ENCODE measurements around the gene SMIM22.

SMIM22 gene

DNA sequence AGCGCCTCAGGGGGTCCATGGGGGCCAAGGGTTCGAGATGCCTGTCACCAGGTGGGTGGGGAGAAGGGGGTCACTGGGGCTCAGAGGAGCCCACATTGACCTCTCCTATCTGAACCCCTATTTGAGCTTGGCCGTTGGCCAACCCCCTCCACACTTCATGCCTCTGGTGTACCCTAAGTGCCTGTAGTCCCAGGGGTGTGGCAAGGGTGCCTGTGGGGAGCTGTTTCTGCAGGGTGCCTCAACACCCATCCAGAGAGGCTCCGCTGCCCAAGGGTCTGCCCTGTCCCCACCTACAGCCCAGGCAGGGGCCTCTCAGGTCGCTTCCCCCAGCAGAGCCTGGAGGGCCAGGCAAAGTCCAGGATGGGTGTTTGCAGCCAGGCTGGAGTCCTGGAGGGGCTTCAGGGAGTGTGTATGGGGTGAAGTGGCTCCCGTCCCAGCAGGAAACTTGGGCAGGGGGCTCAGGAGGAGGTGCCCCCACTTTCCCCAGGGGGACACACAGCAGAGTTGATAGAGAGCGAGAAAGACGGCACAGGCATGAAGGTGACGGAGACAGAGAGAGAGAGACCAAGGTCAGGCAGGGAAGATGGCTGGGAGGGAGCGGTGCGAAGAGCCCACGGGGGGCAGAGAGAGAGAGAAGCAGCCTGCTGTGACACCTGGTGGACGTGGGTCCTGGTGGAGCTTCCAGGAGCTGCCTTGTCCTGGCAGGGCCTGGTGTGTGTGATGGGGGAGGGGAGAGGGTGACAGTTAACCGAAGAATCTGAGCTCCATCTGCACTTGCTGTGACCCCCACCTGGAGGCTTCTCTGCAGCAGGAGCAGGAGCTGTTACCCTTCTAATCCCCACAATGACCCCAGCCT is 7.3 kb upstream of the SMIM22 start, which contains the start of gene SEPTIN12:
TSS of gene SEPTIN12 (minus strand) at position 719 of the 856 bp plus-strand sequence. CDS start at position 19, 700 bp downstream.
- H3K4me3 ChIP-seq (ENCODE audit: low read length) = no peak within 1 kb of the TSS
- H3K4me1 ChIP-seq (ENCODE audit: control insufficient read depth, low read depth, low read length) = no peaks in the 10 kb centered on the region
- H3K36me3 ChIP-seq (ENCODE audit: control insufficient read depth, low read depth, low read length) = no peaks in the 10 kb centered on the region
- H3K9ac ChIP-seq (ENCODE audit: low read length) = no peak within 1 kb of the TSS
- H3K9me3 ChIP-seq (ENCODE audit: control insufficient read depth, low read depth, low read length) = no peaks in the 10 kb centered on the region
- no peak within 1 kb of the TSS for H3K27ac ChIP-seq (ENCODE audit: low read length)
- no peaks in the 10 kb centered on the region for H3K27me3 ChIP-seq (ENCODE audit: control insufficient read depth, insufficient read depth, low read length)

DNA sequence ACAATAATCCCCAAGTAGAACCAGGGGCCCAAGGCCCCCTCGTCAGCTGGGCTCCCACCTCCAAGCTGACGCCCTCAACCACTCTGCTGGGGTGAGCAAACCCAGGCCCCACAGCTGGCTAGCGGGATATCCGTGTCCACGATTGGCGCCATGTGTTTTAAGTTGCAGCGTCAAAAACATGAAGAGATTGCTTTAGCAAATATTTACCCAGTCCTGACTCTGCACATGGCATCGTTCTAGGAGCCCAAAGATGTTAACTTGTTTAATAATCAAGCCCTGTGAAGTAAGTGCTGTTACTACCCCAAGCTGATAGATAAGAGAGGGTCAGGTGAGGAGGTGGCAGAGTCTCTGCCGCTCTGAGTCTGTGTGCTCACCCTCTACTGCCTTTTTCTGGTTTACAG is 6.7 kb upstream of the SMIM22 start:
- H3K27ac ChIP-seq (ENCODE audit: low read length) = no peak overlapping the region
- no peaks in the 10 kb centered on the region for H3K9me3 ChIP-seq (ENCODE audit: control insufficient read depth, low read depth, low read length)
- H3K9ac ChIP-seq (ENCODE audit: low read length) = no peak overlapping the region
- no peaks in the 10 kb centered on the region for H3K27me3 ChIP-seq (ENCODE audit: control insufficient read depth, insufficient read depth, low read length)
- H3K36me3 ChIP-seq (ENCODE audit: control insufficient read depth, low read depth, low read length) = no peaks in the 10 kb centered on the region
- H3K4me1 ChIP-seq (ENCODE audit: control insufficient read depth, low read depth, low read length) = no peaks in the 10 kb centered on the region
- no peak overlapping the region for H3K4me3 ChIP-seq (ENCODE audit: low read length)

DNA sequence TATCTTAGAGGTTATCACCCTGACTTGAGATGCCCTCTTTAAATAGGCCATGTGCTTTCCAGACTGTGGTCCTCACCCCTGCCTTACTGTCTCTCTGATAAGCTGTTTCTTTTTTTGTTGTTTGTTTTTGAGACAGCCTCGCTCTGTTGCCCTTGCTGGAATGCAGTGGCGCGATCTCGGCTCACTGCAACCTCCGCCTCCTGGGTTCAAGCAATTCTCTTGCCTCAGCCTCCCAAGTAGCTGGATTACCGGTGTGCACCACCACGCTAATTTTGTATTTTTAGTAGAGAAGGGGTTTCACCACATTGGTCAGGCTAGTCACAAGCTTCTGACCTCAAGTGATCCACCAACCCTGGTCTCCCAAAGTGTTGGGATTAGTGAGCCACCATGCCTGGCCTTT is 6.3 kb upstream of the SMIM22 start:
- no peak overlapping the region for H3K27ac ChIP-seq (ENCODE audit: low read length)
- no peaks in the 10 kb centered on the region for H3K36me3 ChIP-seq (ENCODE audit: control insufficient read depth, low read depth, low read length)

DNA sequence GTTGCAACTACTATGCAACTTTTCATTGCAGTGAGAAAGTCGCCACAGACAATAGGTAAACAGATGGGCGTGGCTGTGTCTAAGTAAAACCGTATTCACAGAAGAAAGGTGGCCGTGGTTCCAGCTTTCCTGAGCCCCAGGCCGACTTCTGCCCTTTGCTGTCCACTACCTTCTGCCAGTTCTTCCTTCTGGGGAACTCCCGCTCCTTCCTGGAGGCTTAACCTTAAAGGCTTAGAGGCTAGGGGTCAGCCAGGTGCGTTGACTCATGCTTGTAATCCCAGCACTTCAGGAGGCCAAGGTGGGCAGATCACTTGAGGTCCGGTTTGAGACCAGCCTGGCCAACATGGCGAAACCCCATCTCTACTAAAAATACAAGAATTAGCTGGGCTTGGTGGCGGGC is 4.9 kb upstream of the SMIM22 start:
- H3K27me3 ChIP-seq (ENCODE audit: control insufficient read depth, insufficient read depth, low read length) = no peaks in the 10 kb centered on the region
- no peaks in the 10 kb centered on the region for H3K4me1 ChIP-seq (ENCODE audit: control insufficient read depth, low read depth, low read length)
- H3K36me3 ChIP-seq (ENCODE audit: control insufficient read depth, low read depth, low read length) = no peaks in the 10 kb centered on the region
- no peaks in the 10 kb centered on the region for H3K9me3 ChIP-seq (ENCODE audit: control insufficient read depth, low read depth, low read length)
- H3K4me3 ChIP-seq (ENCODE audit: low read length) = no peak overlapping the region
- H3K9ac ChIP-seq (ENCODE audit: low read length) = no peak overlapping the region
- no peak overlapping the region for H3K27ac ChIP-seq (ENCODE audit: low read length)

More for the DNA sequence above, 6.3 kb upstream of the SMIM22 start:
- Histone ChIP-seq H3K4me3 (ENCODE audit: low read length) (no peak overlapping the region), H3K9me3 (ENCODE audit: control insufficient read depth, low read depth, low read length) (no peaks in the 10 kb centered on the region), H3K9ac (ENCODE audit: low read length) (no peak overlapping the region), H3K27me3 (ENCODE audit: control insufficient read depth, insufficient read depth, low read length) (no peaks in the 10 kb centered on the region), H3K4me1 (ENCODE audit: control insufficient read depth, low read depth, low read length) (no peaks in the 10 kb centered on the region)

DNA sequence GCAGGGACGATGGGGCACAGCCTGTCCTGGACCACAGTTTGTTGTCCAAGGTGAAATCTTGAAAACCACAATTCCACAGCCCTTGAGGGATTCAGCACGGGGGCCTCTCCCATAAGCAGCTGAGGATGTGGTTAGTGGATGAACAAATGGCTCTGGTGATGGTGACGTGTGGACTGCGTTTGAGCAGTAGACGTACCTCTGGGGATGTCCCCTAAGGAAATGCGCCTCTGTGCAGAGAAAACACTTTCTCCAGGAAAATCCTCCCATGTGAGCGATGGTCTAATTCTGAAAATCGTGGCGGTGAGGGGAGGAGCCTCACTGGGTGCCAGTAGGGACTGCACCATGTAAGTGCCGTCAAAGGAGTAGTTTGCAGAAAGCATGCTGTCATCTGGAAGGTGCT is 4.3 kb upstream of the SMIM22 start:
- H3K4me1 ChIP-seq (ENCODE audit: control insufficient read depth, low read depth, low read length) = no peaks in the 10 kb centered on the region

DNA sequence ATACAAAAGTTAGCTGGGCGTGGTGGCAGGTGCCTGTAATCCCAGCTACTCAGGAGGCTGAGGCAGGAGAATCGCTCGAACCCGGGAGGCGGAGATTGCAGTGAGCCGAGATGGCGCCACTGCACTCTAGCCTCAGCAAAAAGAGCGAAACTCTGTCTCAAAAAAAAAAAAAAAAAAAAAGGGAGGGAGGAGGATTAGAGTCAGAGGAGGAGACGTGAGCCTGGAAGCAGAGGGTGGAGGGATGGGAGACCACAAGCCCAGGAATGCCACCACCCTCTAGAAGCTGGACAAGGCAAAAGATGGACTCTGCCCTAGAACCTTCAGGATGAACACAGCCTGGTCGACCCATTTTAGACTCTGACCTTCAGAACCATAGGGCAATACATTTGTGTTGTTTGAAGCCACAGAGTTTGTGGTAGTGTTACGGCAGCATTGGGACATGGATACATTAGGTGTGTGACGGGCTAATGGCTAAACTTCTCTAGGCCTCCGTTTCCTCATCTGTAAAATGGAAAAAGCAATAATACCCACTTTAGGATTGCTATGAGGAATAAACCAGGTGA is 2.1 kb upstream of the SMIM22 start:
- Histone ChIP-seq H3K27me3 (ENCODE audit: control insufficient read depth, insufficient read depth, low read length) (no peaks in the 10 kb centered on the region), H3K4me1 (ENCODE audit: control insufficient read depth, low read depth, low read length) (no peaks in the 10 kb centered on the region), H3K4me3 (ENCODE audit: low read length) (no peak overlapping the region), H3K36me3 (ENCODE audit: control insufficient read depth, low read depth, low read length) (no peaks in the 10 kb centered on the region), H3K9me3 (ENCODE audit: control insufficient read depth, low read depth, low read length) (no peaks in the 10 kb centered on the region), H3K27ac (ENCODE audit: low read length) (no peak overlapping the region), H3K9ac (ENCODE audit: low read length) (no peak overlapping the region)

More for the DNA sequence above, 4.3 kb upstream of the SMIM22 start:
- H3K9ac ChIP-seq (ENCODE audit: low read length) = no peak overlapping the region
- H3K27me3 ChIP-seq (ENCODE audit: control insufficient read depth, insufficient read depth, low read length) = no peaks in the 10 kb centered on the region
- no peaks in the 10 kb centered on the region for H3K9me3 ChIP-seq (ENCODE audit: control insufficient read depth, low read depth, low read length)
- H3K36me3 ChIP-seq (ENCODE audit: control insufficient read depth, low read depth, low read length) = no peaks in the 10 kb centered on the region
- no peak overlapping the region for H3K27ac ChIP-seq (ENCODE audit: low read length)
- no peak overlapping the region for H3K4me3 ChIP-seq (ENCODE audit: low read length)

DNA sequence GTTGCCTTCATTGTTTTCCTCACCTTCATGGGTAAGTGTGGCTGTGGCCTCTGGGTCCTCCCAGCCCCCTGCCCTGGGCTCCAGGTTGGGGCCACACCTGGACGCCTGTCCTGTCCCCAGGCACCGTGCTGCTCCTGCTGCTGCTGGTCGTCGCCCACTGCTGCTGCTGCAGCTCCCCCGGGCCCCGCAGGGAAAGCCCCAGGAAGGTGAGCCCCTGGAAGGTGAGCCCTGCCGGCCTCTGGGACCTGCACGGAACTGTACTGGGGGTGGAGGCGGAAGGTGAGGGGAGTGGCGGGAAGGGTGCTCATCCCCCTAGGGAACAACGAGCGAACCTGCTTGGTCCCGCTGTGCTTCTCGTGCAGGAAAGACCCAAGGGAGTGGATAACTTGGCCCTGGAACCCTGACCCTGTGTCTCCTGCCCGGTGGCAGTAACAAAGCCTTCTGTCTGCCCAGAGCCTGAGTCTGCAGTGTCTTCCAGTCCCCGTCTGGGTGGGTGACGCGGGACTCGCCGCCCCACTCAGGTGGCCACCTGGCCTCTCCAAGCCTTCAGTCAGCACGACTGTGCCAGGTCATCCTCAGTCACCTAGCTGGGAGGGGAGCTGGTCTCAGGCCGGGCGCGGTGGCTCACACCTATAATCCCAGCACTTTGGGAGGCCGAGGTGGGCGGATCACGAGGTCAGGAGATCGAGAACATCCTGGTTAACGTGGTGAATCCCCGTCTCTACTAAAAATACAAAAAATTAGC is 831 bp downstream of the SMIM22 start:
- H3K4me3 ChIP-seq (ENCODE audit: low read length) = no peak overlapping the region
- H3K27me3 ChIP-seq (ENCODE audit: control insufficient read depth, insufficient read depth, low read length) = no peaks in the 10 kb centered on the region
- no peak overlapping the region for H3K27ac ChIP-seq (ENCODE audit: low read length)
- H3K9me3 ChIP-seq (ENCODE audit: control insufficient read depth, low read depth, low read length) = no peaks in the 10 kb centered on the region
- H3K36me3 ChIP-seq (ENCODE audit: control insufficient read depth, low read depth, low read length) = no peaks in the 10 kb centered on the region
- H3K4me1 ChIP-seq (ENCODE audit: control insufficient read depth, low read depth, low read length) = no peaks in the 10 kb centered on the region
- H3K9ac ChIP-seq (ENCODE audit: low read length) = no peak overlapping the region

DNA sequence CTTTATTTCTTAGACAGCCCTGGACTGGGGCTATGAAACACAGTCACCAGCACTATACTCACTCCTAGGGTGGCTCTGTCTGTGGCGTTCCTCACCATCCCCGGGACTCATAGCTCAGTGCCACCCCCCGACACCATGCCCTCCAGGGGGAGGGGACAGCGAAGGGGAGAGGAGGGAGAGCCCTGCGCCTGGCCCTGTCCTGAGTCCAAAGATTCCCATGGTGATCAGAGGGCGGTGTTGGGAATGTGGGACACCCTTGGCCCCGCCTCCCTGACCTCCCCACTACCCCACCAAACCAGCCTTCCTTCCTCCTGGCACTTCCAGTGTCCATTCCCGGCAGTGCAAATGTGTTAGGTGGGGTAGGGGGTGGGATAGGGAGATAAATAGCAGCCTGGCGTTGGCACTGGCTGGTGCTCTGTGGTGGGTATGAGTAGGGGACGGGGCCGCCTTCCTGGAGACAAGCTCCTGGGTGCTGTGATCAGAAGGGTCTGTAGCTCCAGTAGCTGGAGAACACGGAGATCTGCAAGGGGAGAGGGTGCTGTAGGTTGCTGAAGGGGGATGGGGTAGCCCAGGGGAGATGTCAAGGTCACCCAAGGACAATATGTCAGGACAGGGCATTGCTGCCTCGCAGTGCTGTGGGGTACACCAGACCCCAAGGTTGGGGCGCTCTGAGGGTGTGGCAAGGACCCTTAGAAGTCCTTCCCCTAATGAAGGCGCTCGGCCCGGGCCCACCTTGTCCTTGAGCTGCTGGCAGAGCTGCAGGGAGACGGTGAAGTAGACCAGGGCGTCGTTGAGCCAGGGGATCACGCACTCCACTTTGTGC is 2.0 kb downstream of the SMIM22 start:
- Histone ChIP-seq H3K36me3 (ENCODE audit: control insufficient read depth, low read depth, low read length) (no peaks in the 10 kb centered on the region), H3K9ac (ENCODE audit: low read length) (no peak overlapping the region), H3K27ac (ENCODE audit: low read length) (no peak overlapping the region), H3K9me3 (ENCODE audit: control insufficient read depth, low read depth, low read length) (no peaks in the 10 kb centered on the region), H3K27me3 (ENCODE audit: control insufficient read depth, insufficient read depth, low read length) (no peaks in the 10 kb centered on the region), H3K4me3 (ENCODE audit: low read length) (no peak overlapping the region), H3K4me1 (ENCODE audit: control insufficient read depth, low read depth, low read length) (no peaks in the 10 kb centered on the region)

DNA sequence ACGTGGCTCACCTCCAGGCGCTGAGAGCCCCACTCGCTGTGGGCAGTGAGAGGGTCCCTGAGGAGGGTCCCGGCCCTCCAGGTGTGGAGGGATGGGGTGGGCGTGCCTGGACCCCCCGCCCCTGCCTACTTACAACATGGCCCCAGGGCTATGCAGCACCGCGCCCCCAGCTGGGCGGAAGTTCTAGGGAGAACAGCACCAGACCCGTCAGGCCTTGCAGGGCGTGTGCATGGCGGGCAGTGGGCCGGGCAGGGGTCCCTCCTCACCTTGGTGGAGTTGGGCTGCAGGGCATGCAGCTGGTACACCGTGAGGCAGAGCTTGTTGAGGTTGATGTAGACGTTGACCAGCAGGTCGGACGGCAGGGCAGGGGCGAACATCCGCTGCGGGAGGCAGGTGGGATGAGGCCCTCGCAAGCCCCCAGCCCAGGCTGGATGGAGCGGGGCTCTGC is 2.7 kb downstream of the SMIM22 start:
- Histone ChIP-seq H3K36me3 (ENCODE audit: control insufficient read depth, low read depth, low read length) (no peaks in the 10 kb centered on the region), H3K27ac (ENCODE audit: low read length) (no peak overlapping the region), H3K4me1 (ENCODE audit: control insufficient read depth, low read depth, low read length) (no peaks in the 10 kb centered on the region), H3K27me3 (ENCODE audit: control insufficient read depth, insufficient read depth, low read length) (no peaks in the 10 kb centered on the region), H3K9me3 (ENCODE audit: control insufficient read depth, low read depth, low read length) (no peaks in the 10 kb centered on the region), H3K4me3 (ENCODE audit: low read length) (no peak overlapping the region), H3K9ac (ENCODE audit: low read length) (no peak overlapping the region)

DNA sequence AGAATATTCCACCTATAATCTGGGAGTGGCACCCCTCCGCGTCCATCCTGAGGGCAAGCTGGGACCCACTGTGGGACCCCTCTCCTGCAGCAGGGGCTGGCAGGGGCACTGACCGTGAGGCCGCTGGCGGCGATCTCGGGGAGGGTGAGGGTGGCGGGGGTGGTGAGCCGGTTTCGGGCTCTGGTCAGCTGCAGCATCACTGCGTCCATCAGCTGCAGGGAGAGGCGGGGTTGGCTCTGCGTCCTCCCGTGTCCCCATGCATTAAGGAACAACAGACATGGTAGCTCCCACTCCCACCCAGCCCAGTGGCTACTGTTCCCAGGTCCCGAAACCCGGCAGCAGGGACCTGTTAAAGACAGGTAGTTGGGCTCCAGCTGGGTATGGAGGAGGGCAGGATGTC is 3.3 kb downstream of the SMIM22 start:
- no peaks in the 10 kb centered on the region for H3K27me3 ChIP-seq (ENCODE audit: control insufficient read depth, insufficient read depth, low read length)
- H3K36me3 ChIP-seq (ENCODE audit: control insufficient read depth, low read depth, low read length) = no peaks in the 10 kb centered on the region
- H3K9me3 ChIP-seq (ENCODE audit: control insufficient read depth, low read depth, low read length) = no peaks in the 10 kb centered on the region
- no peak overlapping the region for H3K27ac ChIP-seq (ENCODE audit: low read length)
- no peak overlapping the region for H3K9ac ChIP-seq (ENCODE audit: low read length)
- H3K4me1 ChIP-seq (ENCODE audit: control insufficient read depth, low read depth, low read length) = peaks cover 5% of the 10 kb centered on the region
- H3K4me3 ChIP-seq (ENCODE audit: low read length) = no peak overlapping the region
